SU-DHL-6 (cell line): ENCODE measurements around the gene SYNC.

Experiments used
- H2AFZ ChIP-seq: fragments of 200-600 bp; sonication (generic); 2 replicates; pipeline ENCODE4 v1.6.1; 2014; ENCODE audit warnings: low read depth, mild to moderate bottlenecking, moderate library complexity, mixed read lengths, antibody characterized with exemption, low read length; ENCODE audit not compliant: severe bottlenecking
- H3F3A ChIP-seq: fragments of 200-600 bp; shearing (Covaris generic); 2 replicates; pipeline ENCODE4 v1.6.0; 2016; ENCODE audit warnings: antibody characterized with exemption, mild to moderate bottlenecking; ENCODE audit not compliant: insufficient read depth
- H3K27ac ChIP-seq: fragments of 200-600 bp; sonication (generic); 2 replicates; pipeline ENCODE4 v1.5.1; 2016; ENCODE audit warnings: low read depth, mild to moderate bottlenecking, low read length, moderate library complexity, mixed read lengths
- H3K27me3 ChIP-seq: fragments of 200-600 bp; sonication (generic), shearing (Covaris generic); 2 replicates; pipeline ENCODE4 v1.6.0; 2014; ENCODE audit warnings: mild to moderate bottlenecking, low read length
- H3K36me3 ChIP-seq: fragments of 200-600 bp; sonication (generic); 2 replicates; pipeline ENCODE4 v1.6.1; 2014; ENCODE audit warnings: mild to moderate bottlenecking, low read length, mixed read lengths
- H3K4me2 ChIP-seq: fragments of 300-600, 200-600 bp; shearing (Covaris generic), sonication (generic); 2 replicates; pipeline ENCODE4 v1.6.0; 2014; ENCODE audit warnings: low read length, low read depth, mild to moderate bottlenecking; ENCODE audit not compliant: poor library complexity, severe bottlenecking
- H3K4me3 ChIP-seq: fragments of 200-600 bp; sonication (generic); 2 replicates; pipeline ENCODE4 v1.5.1; 2014; ENCODE audit warnings: antibody characterized with exemption, low read length, mild to moderate bottlenecking, mixed read lengths; ENCODE audit not compliant: insufficient read depth, poor library complexity, severe bottlenecking
- H3K79me2 ChIP-seq: fragments of 200-600 bp; sonication (generic); 2 replicates; pipeline ENCODE4 v1.6.1; 2014; ENCODE audit warnings: mild to moderate bottlenecking, low read length, moderate library complexity; ENCODE audit not compliant: insufficient read depth
- H3K9ac ChIP-seq: fragments of 200-600 bp; sonication (generic); 2 replicates; pipeline ENCODE4 v1.7.0; 2014; ENCODE audit warnings: mild to moderate bottlenecking, low read length
- H3K9me2 ChIP-seq: fragments of 200-600 bp; sonication (generic); replicated peaks from 2 replicates; pipeline ENCODE4 v1.6.1; 2014; ENCODE audit warnings: low read length; ENCODE audit not compliant: insufficient read depth
- H3K9me3 ChIP-seq: fragments of 200-600 bp; sonication (generic); 2 replicates; pipeline ENCODE4 v1.6.1; 2014; ENCODE audit warnings: low read length, mixed read lengths; ENCODE audit not compliant: insufficient read depth
- H4K20me1 ChIP-seq: fragments of 200-600 bp; sonication (generic); 2 replicates; pipeline ENCODE4 v1.6.1; 2014; ENCODE audit warnings: low read depth, mild to moderate bottlenecking, antibody characterized with exemption, low read length, moderate library complexity, mixed read lengths
- EZH2phosphoT487 ChIP-seq: fragments of 200-600 bp; sonication (generic), shearing (Covaris generic); conservative IDR thresholded peaks from 2 replicates; pipeline ENCODE4 v1.6.1; 2018; ENCODE audit warnings: mild to moderate bottlenecking, antibody characterized with exemption, low read length, moderate library complexity, mixed read lengths
- TF ChIP-seq, protein P1 (sequence below): fragments of 200-600 bp; sonication (generic); IDR thresholded peaks from one replicate; pipeline ENCODE4 v1.5.1; 2017; ENCODE audit warnings: antibody characterized with exemption, mild to moderate bottlenecking, low read length, moderate library complexity; ENCODE audit not compliant: insufficient read depth, poor library complexity, severe bottlenecking

The SYNC gene

DNA sequence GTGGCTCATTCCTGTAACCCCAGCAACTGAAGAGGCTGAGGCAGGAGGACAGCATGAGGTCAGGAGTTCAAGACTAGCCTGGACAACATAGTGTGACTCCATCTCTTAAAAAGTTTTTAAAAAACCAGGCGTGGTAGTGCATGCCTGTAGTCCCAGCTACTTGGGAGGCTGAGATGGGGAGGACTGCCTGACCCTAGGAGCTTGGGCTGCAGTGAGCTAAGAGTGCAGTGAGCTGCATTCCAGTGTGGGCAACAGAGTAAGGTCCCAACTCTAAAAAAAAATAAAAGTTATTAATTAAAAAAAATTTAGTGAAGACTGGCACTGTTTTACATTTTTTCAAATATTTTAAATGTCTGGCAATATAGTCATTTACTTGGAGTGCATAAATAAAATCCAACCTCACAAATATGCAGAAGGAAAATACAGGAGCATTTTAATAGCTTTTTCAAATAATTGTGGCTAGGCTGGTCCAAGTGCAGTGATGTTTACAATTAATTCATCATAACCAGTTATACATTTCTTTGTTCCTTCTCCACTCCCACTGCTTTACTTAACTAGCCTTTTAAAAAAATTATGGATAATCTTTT, 63.0 kb downstream of the SYNC start:
- no peaks in the 10 kb centered on the region for H3K27me3 ChIP-seq
- H3K79me2 ChIP-seq, result peaks cover 100% of the 10 kb centered on the region
- no peak overlapping the region for H3K9ac ChIP-seq
- peaks cover 3% of the 10 kb centered on the region; the same call in 1 of the 2 replicates for H3K36me3 ChIP-seq
- no peak overlapping the region for H3K4me3 ChIP-seq
- no peaks in the 10 kb centered on the region for H3K9me3 ChIP-seq
- H2AFZ ChIP-seq, result no peak overlapping the region
- H4K20me1 ChIP-seq, result peaks cover 9% of the 10 kb centered on the region; the same call in 1 of the 2 replicates
- H3K9me2 ChIP-seq, result no peaks in the 10 kb centered on the region
- no peak overlapping the region for H3K27ac ChIP-seq
- no peak for TF ChIP-seq EZH2phosphoT487
- TF ChIP-seq, protein P1, sequence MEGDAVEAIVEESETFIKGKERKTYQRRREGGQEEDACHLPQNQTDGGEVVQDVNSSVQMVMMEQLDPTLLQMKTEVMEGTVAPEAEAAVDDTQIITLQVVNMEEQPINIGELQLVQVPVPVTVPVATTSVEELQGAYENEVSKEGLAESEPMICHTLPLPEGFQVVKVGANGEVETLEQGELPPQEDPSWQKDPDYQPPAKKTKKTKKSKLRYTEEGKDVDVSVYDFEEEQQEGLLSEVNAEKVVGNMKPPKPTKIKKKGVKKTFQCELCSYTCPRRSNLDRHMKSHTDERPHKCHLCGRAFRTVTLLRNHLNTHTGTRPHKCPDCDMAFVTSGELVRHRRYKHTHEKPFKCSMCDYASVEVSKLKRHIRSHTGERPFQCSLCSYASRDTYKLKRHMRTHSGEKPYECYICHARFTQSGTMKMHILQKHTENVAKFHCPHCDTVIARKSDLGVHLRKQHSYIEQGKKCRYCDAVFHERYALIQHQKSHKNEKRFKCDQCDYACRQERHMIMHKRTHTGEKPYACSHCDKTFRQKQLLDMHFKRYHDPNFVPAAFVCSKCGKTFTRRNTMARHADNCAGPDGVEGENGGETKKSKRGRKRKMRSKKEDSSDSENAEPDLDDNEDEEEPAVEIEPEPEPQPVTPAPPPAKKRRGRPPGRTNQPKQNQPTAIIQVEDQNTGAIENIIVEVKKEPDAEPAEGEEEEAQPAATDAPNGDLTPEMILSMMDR, result no peak
- no peak overlapping the region for H3K4me2 ChIP-seq
- H3F3A ChIP-seq, result no peaks in the 10 kb centered on the region

DNA sequence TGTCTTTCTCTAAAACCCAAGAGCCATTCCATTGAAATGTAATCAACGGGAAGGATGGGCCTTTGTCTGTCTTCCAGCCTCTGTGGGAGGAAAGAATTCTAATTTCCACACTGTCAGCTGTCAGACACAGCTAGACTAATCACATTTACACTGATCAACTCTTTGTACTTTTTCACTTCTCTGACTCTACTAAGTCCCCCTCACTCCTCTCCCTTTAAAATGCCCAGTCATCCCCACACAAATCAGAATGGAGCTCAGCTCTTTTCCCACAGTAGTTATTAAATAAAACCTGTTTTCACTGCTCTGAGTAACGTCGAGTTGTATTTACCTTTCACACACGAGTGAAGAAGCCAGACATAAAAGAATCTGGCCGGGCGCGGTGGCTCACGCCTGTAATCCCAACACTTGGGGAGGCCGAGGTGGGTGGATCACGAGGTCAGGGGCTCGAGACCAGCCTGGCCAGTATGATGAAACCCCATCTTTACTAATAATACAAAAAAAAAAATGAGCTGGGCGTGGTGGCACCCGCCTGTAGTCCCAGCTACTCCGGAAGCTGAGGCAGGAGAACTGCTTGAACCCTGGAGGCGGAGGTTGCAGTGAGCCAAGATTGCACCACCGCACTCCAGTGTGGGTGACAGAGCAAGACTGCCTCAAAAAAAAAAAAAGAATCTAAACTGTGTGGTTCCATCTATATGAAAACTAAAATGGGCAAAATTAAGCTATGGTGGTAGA, 65.5 kb downstream of the SYNC start:
- H4K20me1 ChIP-seq, result peaks cover 15% of the 10 kb centered on the region; the same call in 1 of the 2 replicates
- no peak for TF ChIP-seq EZH2phosphoT487
- TF ChIP-seq, protein P1, result no peak
- H3F3A ChIP-seq, result no peaks in the 10 kb centered on the region
- H3K9ac ChIP-seq, result no peak overlapping the region
- H2AFZ ChIP-seq, result no peak overlapping the region
- peaks cover 20% of the 10 kb centered on the region for H3K36me3 ChIP-seq
- H3K27ac ChIP-seq, result no peak overlapping the region
- H3K9me3 ChIP-seq, result no peaks in the 10 kb centered on the region
- H3K4me2 ChIP-seq, result no peak overlapping the region
- H3K27me3 ChIP-seq, result no peaks in the 10 kb centered on the region
- H3K4me3 ChIP-seq, result no peak overlapping the region
- H3K79me2 ChIP-seq, result peaks cover 98% of the 10 kb centered on the region
- no peaks in the 10 kb centered on the region for H3K9me2 ChIP-seq

DNA sequence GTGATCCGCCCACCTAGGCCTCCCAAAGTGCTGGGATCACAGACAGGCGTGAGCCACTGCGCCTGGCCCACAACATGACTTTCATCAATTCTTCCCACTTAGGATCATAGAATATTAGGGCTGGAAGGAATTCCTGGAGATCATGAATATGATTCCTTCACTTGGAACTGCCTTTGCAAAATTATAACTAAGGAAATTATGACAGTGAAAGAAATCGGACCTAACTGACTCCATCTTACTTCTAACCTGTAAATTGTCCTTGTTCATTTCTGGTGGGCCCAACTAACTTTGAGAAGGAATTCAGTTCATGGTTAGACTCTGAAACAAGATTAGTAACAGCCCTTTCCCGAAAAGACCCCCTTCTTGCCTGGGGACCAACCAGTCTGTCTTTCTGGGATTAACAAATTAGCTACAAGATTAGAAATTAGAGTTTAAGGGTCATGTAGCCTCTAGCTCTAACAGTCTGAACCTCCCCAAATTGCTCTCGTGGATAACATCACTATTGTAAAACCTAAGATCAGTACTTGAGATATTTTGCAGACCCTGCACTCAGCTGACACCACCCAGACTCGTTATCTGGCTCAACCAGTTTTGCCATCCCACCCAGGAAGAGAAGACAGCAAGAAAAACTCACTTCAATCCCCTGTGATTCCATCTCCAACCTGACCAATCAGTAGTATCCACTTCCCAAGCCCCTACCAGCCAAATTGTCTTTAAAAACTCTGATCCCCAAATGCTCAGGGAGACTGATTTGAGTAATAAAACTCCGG, 66.9 kb downstream of the SYNC start:
- TF ChIP-seq, protein P1, result no peak
- TF ChIP-seq EZH2phosphoT487, result no peak
- Histone ChIP-seq H3K79me2 (peaks cover 95% of the 10 kb centered on the region), H3K36me3 (peaks cover 27% of the 10 kb centered on the region)

More for the DNA sequence above, 66.9 kb downstream of the SYNC start:
- H3F3A ChIP-seq, result peaks cover 5% of the 10 kb centered on the region; the same call in 1 of the 2 replicates
- no peak overlapping the region for H3K9ac ChIP-seq
- no peaks in the 10 kb centered on the region for H3K9me3 ChIP-seq
- no peak overlapping the region for H3K4me3 ChIP-seq
- no peak overlapping the region for H3K27ac ChIP-seq
- H4K20me1 ChIP-seq, result peaks cover 15% of the 10 kb centered on the region; the same call in 1 of the 2 replicates
- H3K27me3 ChIP-seq, result no peaks in the 10 kb centered on the region
- no peak overlapping the region for H2AFZ ChIP-seq
- H3K4me2 ChIP-seq, result no peak overlapping the region
- H3K9me2 ChIP-seq, result no peaks in the 10 kb centered on the region
